ENCODE measurements around the gene PML. TPM values are rescaled to one million over a fixed set of nuclear protein-coding genes. Genes with fewer than 3 reads are reported as not detected.

PML gene
- polyA plus RNA-seq, 1 donor (not counting 4 experiments of a cell fraction or from before 2014, with no cell fraction given), result 20.5 TPM

GRCh38 chr15:74060251-74060650 is 65.7 kb downstream of the PML start:
- H3K4me3 ChIP-seq (ENCODE audit: control insufficient read depth in 2 of 3, extremely low read depth in 1 of 3, insufficient read depth in 2 of 3, low read depth in 1 of 3, low read length in 3 of 3), result no peak overlapping the region
- H3K9ac ChIP-seq (ENCODE audit: control insufficient read depth, extremely low read depth, insufficient read depth, low read length), result no peak overlapping the region
- no peaks in the 10 kb centered on the region for H3K4me1 ChIP-seq (ENCODE audit: control insufficient read depth, extremely low read depth, insufficient read depth, low read length)
- H3K9me3 ChIP-seq (ENCODE audit: control insufficient read depth, low read depth, low read length), result peaks cover 2% of the 10 kb centered on the region
- no peak overlapping the region for H3K27ac ChIP-seq (ENCODE audit: control insufficient read depth, insufficient read depth, low read length)
- FAIRE-seq, result no peak
- dilution Hi-C loops (cut with MboI; ENCODE audit: extremely low pct_ligation_motif_present, low sequenced_read_pairs), result no loop called here
- H3K9me1 ChIP-seq (ENCODE audit: control insufficient read depth, extremely low read depth, insufficient read depth, low read length), result no peaks in the 10 kb centered on the region
- no peaks in the 10 kb centered on the region for H3K27me3 ChIP-seq (ENCODE audit: control insufficient read depth, extremely low read depth, insufficient read depth, low read length)
- no peaks in the 10 kb centered on the region for H3K36me3 ChIP-seq (ENCODE audit: control insufficient read depth in 2 of 2, extremely low read depth in 1 of 2, insufficient read depth in 2 of 2, low read length in 2 of 2)
- no peak overlapping the region for H2AFZ ChIP-seq (ENCODE audit: control insufficient read depth, low read length)
- no peaks in the 10 kb centered on the region for H4K20me1 ChIP-seq (ENCODE audit: control insufficient read depth, extremely low read depth, insufficient read depth, low read length)
- DNase-seq (ENCODE audit: low read depth, low spot score), result no peak
- H3K79me2 ChIP-seq (ENCODE audit: control insufficient read depth, insufficient read depth, low read length), result no peaks in the 10 kb centered on the region
- no peak for TF ChIP-seq EZH2 (IDR thresholded peaks at IDR 0.05; ENCODE audit: low read length)
- TF ChIP-seq CTCF (optimal IDR thresholded peaks at IDR 0.05 in 1 of 3, IDR thresholded peaks at IDR 0.05 in 1 of 3, conservative IDR thresholded peaks at IDR 0.05 in 1 of 3; ENCODE audit: extremely low read depth in 1 of 3, insufficient read depth in 2 of 3, low read length in 3 of 3), result no peak
- H3K4me2 ChIP-seq (ENCODE audit: control insufficient read depth, extremely low read depth, insufficient read depth, low read depth, low read length), result no peak overlapping the region

- H3K27me3 ChIP-seq (ENCODE audit: control insufficient read depth, extremely low read depth, insufficient read depth, low read length), result no peaks in the 10 kb centered on the region
- H3K79me2 ChIP-seq (ENCODE audit: control insufficient read depth, insufficient read depth, low read length), result no peaks in the 10 kb centered on the region
- no peaks in the 10 kb centered on the region for H3K36me3 ChIP-seq (ENCODE audit: control insufficient read depth in 2 of 2, extremely low read depth in 1 of 2, insufficient read depth in 2 of 2, low read length in 2 of 2)
- no peaks in the 10 kb centered on the region for H4K20me1 ChIP-seq (ENCODE audit: control insufficient read depth, extremely low read depth, insufficient read depth, low read length)
- no peak overlapping the region for H3K4me3 ChIP-seq (ENCODE audit: control insufficient read depth in 2 of 3, extremely low read depth in 1 of 3, insufficient read depth in 2 of 3, low read depth in 1 of 3, low read length in 3 of 3)
- no peak for FAIRE-seq
- dilution Hi-C loops (cut with MboI; ENCODE audit: extremely low pct_ligation_motif_present, low sequenced_read_pairs), result no loop called here
- no peaks in the 10 kb centered on the region for H3K9me1 ChIP-seq (ENCODE audit: control insufficient read depth, extremely low read depth, insufficient read depth, low read length)
- TF ChIP-seq CTCF (optimal IDR thresholded peaks at IDR 0.05 in 1 of 3, IDR thresholded peaks at IDR 0.05 in 1 of 3, conservative IDR thresholded peaks at IDR 0.05 in 1 of 3; ENCODE audit: extremely low read depth in 1 of 3, insufficient read depth in 2 of 3, low read length in 3 of 3), result no peak
- TF ChIP-seq EZH2 (IDR thresholded peaks at IDR 0.05; ENCODE audit: low read length), result no peak
- no peaks in the 10 kb centered on the region for H3K4me1 ChIP-seq (ENCODE audit: control insufficient read depth, extremely low read depth, insufficient read depth, low read length)
- H3K9me3 ChIP-seq (ENCODE audit: control insufficient read depth, low read depth, low read length), result peaks cover 2% of the 10 kb centered on the region
- no peak overlapping the region for H3K4me2 ChIP-seq (ENCODE audit: control insufficient read depth, extremely low read depth, insufficient read depth, low read depth, low read length)
- H3K9ac ChIP-seq (ENCODE audit: control insufficient read depth, extremely low read depth, insufficient read depth, low read length), result no peak overlapping the region
- H2AFZ ChIP-seq (ENCODE audit: control insufficient read depth, low read length), result no peak overlapping the region
- H3K27ac ChIP-seq (ENCODE audit: control insufficient read depth, insufficient read depth, low read length), result no peak overlapping the region
- DNase-seq (ENCODE audit: low read depth, low spot score), result no peak
These were observed 67.7 kb downstream of the PML start for GRCh38 chr15:74062236-74062635.

All from keratinocyte (primary cell).